Testis (tissue), 3 donors: Measurements from ENCODE around the gene TNFRSF9. TPM values are rescaled to one million over a fixed set of nuclear protein-coding genes. Genes with fewer than 3 reads are reported as not detected.

ENCODE experiments used
- DNase-seq: peaks from one replicate; pipeline ENCODE4 v3.0.0-alpha.2; 2019
- H3K27ac ChIP-seq, 2 donors: fragments of 200-600 bp; sonication (generic); one replicate each; pipeline ENCODE4 v1.5.1; 2019
- H3K27me3 ChIP-seq: fragments of 200-600 bp; sonication (generic); one replicate; pipeline ENCODE4 v1.5.1; 2019
- H3K36me3 ChIP-seq: fragments of 200-600 bp; sonication (generic); one replicate; pipeline ENCODE4 v1.5.1; 2017; ENCODE audit warnings: low read depth; ENCODE audit errors: missing control alignments
- H3K4me1 ChIP-seq: fragments of 200-600 bp; sonication (generic); one replicate; pipeline ENCODE4 v1.5.1; 2019
- H3K4me3 ChIP-seq, 2 donors: fragments of 200-600 bp; sonication (generic); one replicate each; pipeline ENCODE4 v1.5.1; 2017 to 2019
- H3K9me3 ChIP-seq: fragments of 200-600 bp; sonication (generic); one replicate; pipeline ENCODE4 v1.5.1; 2017
- CTCF ChIP-seq, 3 experiments: fragments of 450-650 bp in 2 of 3; fragments of 200-600 bp in 1 of 3; sonication (generic) in 1 of 3; IDR thresholded peaks; one replicate each; pipeline ENCODE4 v1.5.1; 2016 to 2019; ENCODE audit warnings: antibody characterized with exemption in 3 of 3, mild to moderate bottlenecking in 2 of 3, moderate library complexity in 1 of 3
- POLR2A ChIP-seq: fragments of 450-650 bp; IDR thresholded peaks from one replicate; pipeline ENCODE4 v1.6.1; 2017; ENCODE audit warnings: antibody characterized with exemption, mild to moderate bottlenecking, moderate library complexity
- WGBS, 2 donors: methylation state at CpG; one replicate each; pipeline ENCODE4 v1.1.5; 2018; 5-methylcytosine and 5-hydroxymethylcytosine counted together
- intact Hi-C: fragments of 100-400 bp; cut with DNase I; formaldehyde crosslinking; loops from one replicate; pipeline ENCODE4 v1.15.1; 2023; ENCODE audit warnings: low total_unique reads
- polyA plus RNA-seq: library from polyadenylated mRNA; stranded (reverse); fragments of 350-450 nt; fragmentation: Illumina TruSeq; extraction: RNeasy Lipid Tissue Mini Kit (QIAGEN cat#74804); gene quantifications from one replicate; pipeline ENCODE4 v1.2.3, GENCODE V29; 2014; ENCODE audit warnings: low read depth, low replicate concordance; ENCODE audit not compliant: insufficient read depth
- total RNA-seq, 2 donors: library from RNA; depleted of rRNA; stranded (reverse); fragments of >200 nt; gene quantifications; one replicate each; pipeline ENCODE4 v1.2.3, GENCODE V29; 2016

The TNFRSF9 gene
- total and polyA plus RNA-seq, 3 donors from 2014 or later, result 0.06 to 0.24 (median 0.08) TPM

- Histone ChIP-seq H3K36me3 (no peaks in the 10 kb centered on the region), H3K4me1 (peaks cover 8% of the 10 kb centered on the region), H3K9me3 (no peaks in the 10 kb centered on the region), H3K4me3 (peak overlapping the region in 1 of 2 donors; percentile 5), H3K27ac (no peak overlapping the region), H3K27me3 (no peaks in the 10 kb centered on the region)
- intact Hi-C loops, result no loop called here
- DNase-seq, result peak; percentile 64
- TF ChIP-seq CTCF (IDR thresholded peaks at IDR 0.05) (no peak), POLR2A (no peak)
- WGBS, 2 donors, result 6 to 8% methylated on average over 40 of the region's 40 CpGs
Observed at GRCh38 chr1:7942214-7942921, 1.7 kb upstream of the TNFRSF9 start.

- intact Hi-C loops, result no loop called here
- no peak for DNase-seq
- TF ChIP-seq CTCF (IDR thresholded peaks at IDR 0.05), result no peak
- TF ChIP-seq POLR2A, result no peak
Observed at GRCh38 chr1:7941437-7941793, 776 bp upstream of the TNFRSF9 start.

GRCh38 chr1:7940034-7940433 lies 605 bp downstream of the TNFRSF9 start:
- no peak for DNase-seq
- intact Hi-C loops, result no loop called here
- Histone ChIP-seq H3K27ac (no peak overlapping the region), H3K36me3 (no peaks in the 10 kb centered on the region), H3K4me1 (peaks cover 8% of the 10 kb centered on the region), H3K27me3 (no peaks in the 10 kb centered on the region), H3K9me3 (no peaks in the 10 kb centered on the region), H3K4me3 (no peak overlapping the region)
- 83% methylated on average over 3 of the region's 3 CpGs for WGBS, 2 donors
- no peak for TF ChIP-seq POLR2A
- no peak for TF ChIP-seq CTCF (IDR thresholded peaks at IDR 0.05)

More at GRCh38 chr1:7941437-7941793, 776 bp upstream of the TNFRSF9 start:
- 58 to 71% methylated on average over 9 of the region's 9 CpGs for WGBS, 2 donors
- Histone ChIP-seq H3K36me3 (no peaks in the 10 kb centered on the region), H3K27me3 (no peaks in the 10 kb centered on the region), H3K4me1 (peaks cover 8% of the 10 kb centered on the region), H3K27ac (no peak overlapping the region), H3K4me3 (no peak overlapping the region), H3K9me3 (no peaks in the 10 kb centered on the region)

GRCh38 chr1:7938070-7938469 lies 2.6 kb downstream of the TNFRSF9 start:
- H3K4me1 ChIP-seq, result peaks cover 8% of the 10 kb centered on the region
- no peaks in the 10 kb centered on the region for H3K9me3 ChIP-seq
- intact Hi-C loops, result no loop called here
- H3K27me3 ChIP-seq, result no peaks in the 10 kb centered on the region
- WGBS, 2 donors, result 65 to 74% methylated on average over 3 of the region's 3 CpGs
- H3K36me3 ChIP-seq, result no peaks in the 10 kb centered on the region
- H3K4me3 ChIP-seq, result no peak overlapping the region
- TF ChIP-seq POLR2A (no peak), CTCF (IDR thresholded peaks at IDR 0.05) (no peak)
- no peak for DNase-seq
- no peak overlapping the region for H3K27ac ChIP-seq

GRCh38 chr1:7932524-7933138 lies 8.0 kb downstream of the TNFRSF9 start:
- TF ChIP-seq CTCF (IDR thresholded peaks at IDR 0.05), result no peak
- no peak for TF ChIP-seq POLR2A
- intact Hi-C loops, result no loop called here
- H3K27me3 ChIP-seq, result no peaks in the 10 kb centered on the region
- no peak overlapping the region for H3K4me3 ChIP-seq
- WGBS, 2 donors, result 71 to 77% methylated on average over 15 of the region's 15 CpGs
- H3K36me3 ChIP-seq, result no peaks in the 10 kb centered on the region
- DNase-seq, result no peak
- no peaks in the 10 kb centered on the region for H3K4me1 ChIP-seq
- H3K27ac ChIP-seq, result no peak overlapping the region
- no peaks in the 10 kb centered on the region for H3K9me3 ChIP-seq
